ENCODE results near the gene TMEM131L. TPM values are rescaled to one million over a fixed set of nuclear protein-coding genes. Genes with fewer than 3 reads are reported as not detected.
A peak's percentile ranks its signal among the peaks of the same experiment; 100 is the strongest.
"Not testable (repeated sequence)": the region's sequence is repeated elsewhere in the genome, so short reads cannot be mapped to it uniquely, and the experiment has no call there.

TMEM131L gene
- total and polyA plus RNA-seq, 12 donors, result 2.7 to 33.6 (median 18.5) TPM

DNA sequence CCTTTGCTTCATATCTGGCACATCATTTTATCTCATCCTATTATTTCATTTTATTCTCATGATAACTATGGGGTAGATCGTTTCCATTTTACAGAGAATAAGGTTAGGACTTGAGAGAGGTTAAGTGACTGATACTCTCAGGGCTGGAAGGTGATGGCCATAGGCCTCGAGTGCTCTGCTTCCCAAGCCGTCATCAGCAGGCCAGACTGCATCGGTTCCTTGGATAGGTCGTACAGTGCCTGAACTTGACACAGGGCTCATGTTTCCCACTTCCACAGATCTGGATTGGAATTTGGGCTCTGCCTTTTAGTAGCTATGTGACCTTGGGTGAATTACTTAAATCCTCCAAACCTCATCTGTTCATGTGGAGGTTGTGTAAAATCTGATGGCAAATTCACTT lies 81.4 kb downstream of the TMEM131L start:
- Histone ChIP-seq H3K27me3 (no peaks in the 10 kb centered on the region), H3K4me3 (no peak overlapping the region), H3K36me3 (peaks cover 0 to 16% (median 0%) of the 10 kb centered on the region in 9 donors), H3K4me1 (peaks cover 0 to 43% (median 6%) of the 10 kb centered on the region in 9 donors), H3K9me3 (no peaks in the 10 kb centered on the region), H3K27ac (peak overlapping the region in 2 of 10 donors; percentile 9 to 38)
- intact Hi-C loops (cut with DNase I), result no loop called here
- 57 to 68% methylated on average over 5 of the region's 5 CpGs for WGBS, 2 donors
- no peak for TF ChIP-seq CTCF (IDR thresholded peaks at IDR 0.05)
- ATAC-seq (peak in 1 of 8 donors; percentile 43), DNase-seq (no peak)

DNA sequence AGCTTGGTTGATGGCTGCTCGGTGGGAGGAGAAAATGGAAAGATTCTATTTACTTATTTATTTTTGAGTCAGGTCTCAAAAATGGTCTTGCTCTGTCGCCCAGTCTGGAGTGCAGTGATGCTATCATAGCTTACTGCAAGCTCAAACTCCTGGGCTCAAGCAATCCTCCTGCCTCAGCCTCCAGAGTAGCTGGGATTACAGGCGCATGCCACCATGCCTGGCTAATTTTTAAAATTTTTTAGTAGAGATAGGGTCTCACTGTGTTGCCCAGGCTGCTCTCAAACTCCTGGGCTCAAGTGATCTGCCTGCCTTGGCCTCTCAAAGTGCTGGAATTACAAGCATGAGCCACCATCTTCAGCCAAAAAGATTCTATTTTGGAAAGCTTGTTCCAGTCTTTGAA lies 82.7 kb downstream of the TMEM131L start:
- Histone ChIP-seq H3K4me1 (peaks cover 0 to 44% (median 8%) of the 10 kb centered on the region in 9 donors), H3K36me3 (peaks cover 0 to 16% (median 0%) of the 10 kb centered on the region in 9 donors), H3K27ac (peak overlapping the region in 2 of 10 donors; percentile 22)
- 90 to 97% methylated on average over 3 of the region's 3 CpGs for WGBS, 2 donors
- H3K4me3 ChIP-seq; DNase-seq; ATAC-seq; H3K27me3 ChIP-seq; intact Hi-C loops (cut with DNase I); H3K9me3 ChIP-seq: not testable (repeated sequence)

GRCh38 chr4:153549405-153549804 lies 83.2 kb downstream of the TMEM131L start:
- H3K9me3 ChIP-seq, result no peaks in the 10 kb centered on the region
- ATAC-seq (no peak), DNase-seq (no peak)
- peaks cover 0 to 16% (median 0%) of the 10 kb centered on the region in 9 donors for H3K36me3 ChIP-seq
- no peak overlapping the region for H3K4me3 ChIP-seq
- no peaks in the 10 kb centered on the region for H3K27me3 ChIP-seq
- peak overlapping the region in 2 of 10 donors; percentile 22 for H3K27ac ChIP-seq
- H3K4me1 ChIP-seq, result peaks cover 0 to 39% (median 4%) of the 10 kb centered on the region in 9 donors
- 83 to 85% methylated on average over 1 of the region's 1 CpG for WGBS, 2 donors
- TF ChIP-seq CTCF (IDR thresholded peaks at IDR 0.05), result no peak
- intact Hi-C loops (cut with DNase I), result no loop called here

- 44 to 64% methylated on average over 6 of the region's 6 CpGs for WGBS, 2 donors
- intact Hi-C loops (cut with DNase I), result no loop called here
- peaks cover 0 to 44% (median 11%) of the 10 kb centered on the region in 9 donors for H3K4me1 ChIP-seq
Observed at GRCh38 chr4:153553155-153553818, 87.1 kb downstream of the TMEM131L start.

More at GRCh38 chr4:153553155-153553818, 87.1 kb downstream of the TMEM131L start:
- Histone ChIP-seq H3K4me3 (peak overlapping the region in 1 of 10 donors; percentile 27), H3K27me3 (no peaks in the 10 kb centered on the region), H3K9me3 (no peaks in the 10 kb centered on the region), H3K27ac (peak overlapping the region; percentile 14 to 86 (median 74)), H3K36me3 (peaks cover 0 to 39% (median 0%) of the 10 kb centered on the region in 9 donors)
- ATAC-seq (peak in 2 of 8 donors; percentile 2 to 19), DNase-seq (no peak)
- no peak for TF ChIP-seq CTCF (IDR thresholded peaks at IDR 0.05)
